ENCODE measurements around the gene NT5C2. TPM values are rescaled to one million over a fixed set of nuclear protein-coding genes. Genes with fewer than 3 reads are reported as not detected.

NT5C2 gene
- total and polyA plus RNA-seq, 2 donors (not counting 1 experiment from before 2014, with no cell fraction given) = 38.6 to 80.8 TPM

DNA sequence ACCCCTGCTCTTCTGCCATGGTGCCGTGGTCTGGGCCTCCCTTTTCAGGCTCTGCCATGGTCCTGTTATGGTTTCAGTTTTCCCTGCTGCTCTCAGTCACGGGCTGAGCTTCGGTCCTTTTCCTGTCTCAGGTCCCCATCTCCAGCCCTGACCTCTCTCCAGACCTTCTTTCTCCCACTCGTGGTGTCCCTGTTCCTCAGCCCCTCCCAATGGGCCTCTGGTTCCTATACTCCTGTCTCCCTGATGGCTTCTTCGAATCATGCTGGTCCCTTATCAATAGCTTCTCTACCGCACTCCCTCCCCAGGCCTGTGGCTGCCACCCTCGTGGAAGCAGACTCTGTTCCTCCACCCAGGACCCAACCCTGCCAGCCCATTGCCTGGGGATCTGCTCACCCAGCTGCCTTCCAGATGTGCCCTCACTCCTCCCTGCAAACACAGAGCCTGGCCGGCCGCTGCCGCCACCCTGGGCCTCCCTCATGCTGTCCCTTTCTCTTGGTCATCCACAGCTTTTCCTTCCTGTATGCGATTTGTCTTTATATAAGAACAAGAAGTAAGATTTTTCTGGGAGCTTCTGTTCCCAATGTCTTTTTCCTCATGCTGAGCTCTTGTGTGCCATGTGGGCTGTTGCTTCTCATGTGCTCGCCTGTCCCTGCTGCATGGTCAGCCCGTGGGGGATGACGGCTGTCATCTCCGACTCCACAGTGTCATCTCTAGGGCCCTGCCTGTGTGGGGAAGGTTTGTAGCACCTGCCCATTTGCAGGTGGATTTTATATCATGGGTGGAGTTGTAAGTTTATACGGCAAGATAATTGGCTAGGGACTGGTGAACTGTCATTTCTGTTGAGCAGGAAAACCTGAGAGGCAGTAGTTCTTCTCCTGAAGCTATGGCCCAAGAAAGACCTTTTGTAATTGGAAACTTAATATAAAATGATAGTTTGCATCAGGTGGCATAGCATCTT lies 126.7 kb downstream of the NT5C2 start:
- DNase-seq = no peak
- Histone ChIP-seq H2AFZ (ENCODE audit: insufficient read depth, low read depth, low read length, poor library complexity, severe bottlenecking) (no peak overlapping the region), H3K27me3 (replicated peaks in 1 of 4; ENCODE audit: control extremely low read depth in 1 of 4, control insufficient read depth in 3 of 4, insufficient read depth in 4 of 4, low read length in 3 of 4) (no peaks in the 10 kb centered on the region), H3K4me1 (ENCODE audit: control insufficient read depth in 2 of 2, insufficient read depth in 2 of 2, low read length in 2 of 2) (peaks cover 26% of the 10 kb centered on the region in 2 donors), H3K9ac (ENCODE audit: low read length) (no peak overlapping the region), H3K9me3 (ENCODE audit: control extremely low read depth in 1 of 3, control insufficient read depth in 2 of 3, insufficient read depth in 1 of 3, low read length in 2 of 3) (no peaks in the 10 kb centered on the region), H3K4me3 (ENCODE audit: control extremely low read depth in 1 of 5, extremely low read depth in 1 of 5, insufficient read depth in 1 of 5, low read depth in 2 of 5, low read length in 4 of 5) (no peak overlapping the region), H3K36me3 (replicated peaks in 1 of 2; ENCODE audit: control extremely low read depth in 1 of 2, control insufficient read depth in 1 of 2, extremely low read depth in 1 of 2, insufficient read depth in 2 of 2, low read length in 1 of 2) (peaks cover 0 to 5% of the 10 kb centered on the region in 2 experiments), H3K27ac (ENCODE audit: low read length in 2 of 2) (no peak overlapping the region), H3K79me2 (ENCODE audit: control insufficient read depth, insufficient read depth, low read length) (no peaks in the 10 kb centered on the region), H4K20me1 (ENCODE audit: control insufficient read depth, insufficient read depth, low read length, poor library complexity, severe bottlenecking) (no peaks in the 10 kb centered on the region), H3K4me2 (replicated peaks; ENCODE audit: low read depth, low read length, poor library complexity, severe bottlenecking) (no peak overlapping the region)
- intact Hi-C loops (cut with micrococcal nuclease) = loop anchor here (10.0 kb wide), 1 partner anchor 268 kb away; no protein-coding TSS in a partner anchor
- Mint-ChIP-seq H3K4me3 (no peak overlapping the region), H3K27ac (no peak overlapping the region), H3K27me3 (no peaks in the 10 kb centered on the region), H3K4me1 (peaks cover 30% of the 10 kb centered on the region), H3K9me3 (ENCODE audit: insufficient read depth) (no peaks in the 10 kb centered on the region)
- TF ChIP-seq EZH2 (IDR thresholded peaks at IDR 0.05; ENCODE audit: borderline replicate concordance, insufficient read depth, low read depth, low read length, poor library complexity, severe bottlenecking) (no peak), CTCF (IDR thresholded peaks at IDR 0.05) (no peak)
- ATAC-seq (ENCODE audit: low read depth) = no peak
- 93% methylated on average over 12 of the region's 16 CpGs for WGBS (ENCODE audit: insufficient coverage)
- CTCF ChIA-PET = interaction anchor here (0.6 to 1.7 kb wide), 5 partner anchors 11 to 231 kb away, joined by 3 to 5 read pairs (median 3); partner anchors contain the start of gene CYP17A1
- POLR2A ChIA-PET = interaction anchor here (0.6 to 0.8 kb wide), 2 partner anchors 231 to 283 kb away, joined by 4 to 5 read pairs; no protein-coding TSS in a partner anchor

DNA sequence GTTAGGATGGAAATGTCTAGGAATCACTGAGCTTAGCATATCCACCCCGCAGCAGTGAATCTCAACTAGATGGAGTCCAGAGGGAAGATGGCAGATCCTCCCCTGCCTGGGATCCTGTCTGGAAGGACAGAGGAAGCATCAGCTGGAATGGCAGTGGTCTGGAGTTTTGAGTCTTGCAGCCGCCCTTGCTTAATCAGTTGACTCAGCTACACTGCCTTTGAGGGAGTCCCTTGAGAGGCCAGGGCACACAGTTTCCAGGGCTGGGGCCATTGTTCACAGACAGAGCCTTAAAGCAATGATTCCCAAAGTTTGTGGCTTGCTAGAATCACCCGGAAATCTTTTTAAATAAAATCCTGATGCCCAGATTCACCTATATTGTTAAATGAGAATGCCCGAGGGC lies 128.1 kb downstream of the NT5C2 start:
- H3K4me3 ChIP-seq (ENCODE audit: control extremely low read depth in 1 of 5, extremely low read depth in 1 of 5, insufficient read depth in 1 of 5, low read depth in 2 of 5, low read length in 4 of 5) = no peak overlapping the region
- ATAC-seq (ENCODE audit: low read depth) = no peak
- H3K27me3 ChIP-seq (replicated peaks in 1 of 4; ENCODE audit: control extremely low read depth in 1 of 4, control insufficient read depth in 3 of 4, insufficient read depth in 4 of 4, low read length in 3 of 4) = no peaks in the 10 kb centered on the region
- Mint-ChIP-seq H3K4me1 (peaks cover 16% of the 10 kb centered on the region), H3K27me3 (no peaks in the 10 kb centered on the region), H3K9me3 (ENCODE audit: insufficient read depth) (no peaks in the 10 kb centered on the region), H3K27ac (no peak overlapping the region), H3K4me3 (no peak overlapping the region)
- POLR2A ChIA-PET = no interaction called here
- H3K9me3 ChIP-seq (ENCODE audit: control extremely low read depth in 1 of 3, control insufficient read depth in 2 of 3, insufficient read depth in 1 of 3, low read length in 2 of 3) = no peaks in the 10 kb centered on the region
- peaks cover 0 to 5% of the 10 kb centered on the region in 2 experiments for H3K36me3 ChIP-seq (replicated peaks in 1 of 2; ENCODE audit: control extremely low read depth in 1 of 2, control insufficient read depth in 1 of 2, extremely low read depth in 1 of 2, insufficient read depth in 2 of 2, low read length in 1 of 2)
- no peaks in the 10 kb centered on the region for H3K79me2 ChIP-seq (ENCODE audit: control insufficient read depth, insufficient read depth, low read length)
- WGBS (ENCODE audit: insufficient coverage) = 100% methylated on average over 3 of the region's 4 CpGs
- no peaks in the 10 kb centered on the region for H4K20me1 ChIP-seq (ENCODE audit: control insufficient read depth, insufficient read depth, low read length, poor library complexity, severe bottlenecking)
- no peak overlapping the region for H3K4me2 ChIP-seq (replicated peaks; ENCODE audit: low read depth, low read length, poor library complexity, severe bottlenecking)
- CTCF ChIA-PET = interaction anchor here (1.3 to 1.7 kb wide), 3 partner anchors 12 to 180 kb away, joined by 3 to 5 read pairs (median 4); partner anchors contain the start of gene CNNM2
- H3K27ac ChIP-seq (ENCODE audit: low read length in 2 of 2) = no peak overlapping the region
- no peak for TF ChIP-seq CTCF (IDR thresholded peaks at IDR 0.05)
- no peak for TF ChIP-seq EZH2 (IDR thresholded peaks at IDR 0.05; ENCODE audit: borderline replicate concordance, insufficient read depth, low read depth, low read length, poor library complexity, severe bottlenecking)
- no peak overlapping the region for H2AFZ ChIP-seq (ENCODE audit: insufficient read depth, low read depth, low read length, poor library complexity, severe bottlenecking)
- peaks cover 12% of the 10 kb centered on the region in 2 donors for H3K4me1 ChIP-seq (ENCODE audit: control insufficient read depth in 2 of 2, insufficient read depth in 2 of 2, low read length in 2 of 2)
- DNase-seq = no peak
- no peak overlapping the region for H3K9ac ChIP-seq (ENCODE audit: low read length)
- intact Hi-C loops (cut with micrococcal nuclease) = loop anchor here (10.0 kb wide), 1 partner anchor 270 kb away; no protein-coding TSS in a partner anchor

All from B cell (primary cell).